HG03280 (cell line): ENCODE measurements around the gene CTU2.

Source experiments
- ATAC-seq: cut with Tn5 transposase; IDR thresholded peaks from one replicate; pipeline ENCODE4 v1.9.1; 2021; ENCODE audit warnings: mild to moderate bottlenecking, moderate library complexity; ENCODE audit not compliant: unreplicated experiment

CTU2 gene

GRCh38 chr16:88681084-88681680, 25.1 kb upstream of the CTU2 start:
- peak; percentile 34 for ATAC-seq

- peak; percentile 62 for ATAC-seq
Observed at GRCh38 chr16:88681709-88682451, 24.4 kb upstream of the CTU2 start.

GRCh38 chr16:88684569-88685155, 21.6 kb upstream of the CTU2 start:
- no peak for ATAC-seq

GRCh38 chr16:88685156-88686061, 20.9 kb upstream of the CTU2 start:
- no peak for ATAC-seq

- ATAC-seq, result peak; percentile 13
Observed at GRCh38 chr16:88686062-88686438, 20.3 kb upstream of the CTU2 start.

GRCh38 chr16:88686439-88687253, 19.7 kb upstream of the CTU2 start, which contains the start of gene SNAI3:
TSS of gene SNAI3 (minus strand) at chr16:88686507. CDS start at chr16:88686406, 101 bp downstream.
- ATAC-seq, result peak; percentile 75

- no peak for ATAC-seq
Observed at GRCh38 chr16:88687254-88687576, 19.1 kb upstream of the CTU2 start.

GRCh38 chr16:88687676-88688012, 18.7 kb upstream of the CTU2 start:
- ATAC-seq, result no peak

- no peak for ATAC-seq
Observed at GRCh38 chr16:88688013-88688778, 18.1 kb upstream of the CTU2 start.

- no peak for ATAC-seq
Observed at GRCh38 chr16:88690341-88691128, 15.8 kb upstream of the CTU2 start.

GRCh38 chr16:88691129-88691813, 15.0 kb upstream of the CTU2 start:
- no peak for ATAC-seq

- ATAC-seq, result no peak
Observed at GRCh38 chr16:88691924-88692560, 14.3 kb upstream of the CTU2 start.

GRCh38 chr16:88692861-88693260, 13.4 kb upstream of the CTU2 start:
- ATAC-seq, result no peak

- ATAC-seq, result no peak
Observed at GRCh38 chr16:88693420-88694177, 12.7 kb upstream of the CTU2 start.

- ATAC-seq, result no peak
Observed at GRCh38 chr16:88694221-88695087, 11.8 kb upstream of the CTU2 start.

- ATAC-seq, result no peak
Observed at GRCh38 chr16:88695218-88695617, 11.1 kb upstream of the CTU2 start.
